Body of pancreas (tissue), 4 donors: ENCODE results near the gene ADAMTS5.

Experiments
- POLR2A ChIP-seq, 3 donors: fragments of 450-650 bp; IDR thresholded peaks; one replicate each; pipeline ENCODE4 v1.6.1; 2016; ENCODE audit warnings: antibody characterized with exemption in 3 of 3, mild to moderate bottlenecking in 2 of 3
- TF ChIP-seq, protein P1 (sequence below), 7 experiments: fragments of 450-650 bp in 4 of 7; fragments of 200-600 bp in 3 of 7; sonication (generic) in 3 of 7; IDR thresholded peaks; one replicate each; pipeline ENCODE4 v1.5.1; 2016 to 2019; ENCODE audit warnings: antibody characterized with exemption in 7 of 7

GRCh38 chr21:26983576-26983975 lies 16.7 kb upstream of the ADAMTS5 start:
- TF ChIP-seq, protein P1, sequence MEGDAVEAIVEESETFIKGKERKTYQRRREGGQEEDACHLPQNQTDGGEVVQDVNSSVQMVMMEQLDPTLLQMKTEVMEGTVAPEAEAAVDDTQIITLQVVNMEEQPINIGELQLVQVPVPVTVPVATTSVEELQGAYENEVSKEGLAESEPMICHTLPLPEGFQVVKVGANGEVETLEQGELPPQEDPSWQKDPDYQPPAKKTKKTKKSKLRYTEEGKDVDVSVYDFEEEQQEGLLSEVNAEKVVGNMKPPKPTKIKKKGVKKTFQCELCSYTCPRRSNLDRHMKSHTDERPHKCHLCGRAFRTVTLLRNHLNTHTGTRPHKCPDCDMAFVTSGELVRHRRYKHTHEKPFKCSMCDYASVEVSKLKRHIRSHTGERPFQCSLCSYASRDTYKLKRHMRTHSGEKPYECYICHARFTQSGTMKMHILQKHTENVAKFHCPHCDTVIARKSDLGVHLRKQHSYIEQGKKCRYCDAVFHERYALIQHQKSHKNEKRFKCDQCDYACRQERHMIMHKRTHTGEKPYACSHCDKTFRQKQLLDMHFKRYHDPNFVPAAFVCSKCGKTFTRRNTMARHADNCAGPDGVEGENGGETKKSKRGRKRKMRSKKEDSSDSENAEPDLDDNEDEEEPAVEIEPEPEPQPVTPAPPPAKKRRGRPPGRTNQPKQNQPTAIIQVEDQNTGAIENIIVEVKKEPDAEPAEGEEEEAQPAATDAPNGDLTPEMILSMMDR (IDR thresholded peaks at IDR 0.05): no peak
- TF ChIP-seq POLR2A (IDR thresholded peaks at IDR 0.05): no peak
